Measurements from ENCODE around the gene SLC9A3.

- no peak for TF ChIP-seq CTCF (IDR thresholded peaks at IDR 0.05)
- no peak for TF ChIP-seq ZFX (IDR thresholded peaks at IDR 0.05; ENCODE audit: borderline replicate concordance)
These were observed 27.2 kb upstream of the SLC9A3 start for GRCh38 chr5:551406-551805.

Data from 22Rv1 (cell line).